GM19023 (cell line): ENCODE data around the gene CHI3L1.

Experiments
- ATAC-seq: cut with Tn5 transposase; IDR thresholded peaks from one replicate; pipeline ENCODE4 v1.9.1; 2021; ENCODE audit warnings: mild to moderate bottlenecking, moderate library complexity; ENCODE audit not compliant: unreplicated experiment

Gene CHI3L1

DNA sequence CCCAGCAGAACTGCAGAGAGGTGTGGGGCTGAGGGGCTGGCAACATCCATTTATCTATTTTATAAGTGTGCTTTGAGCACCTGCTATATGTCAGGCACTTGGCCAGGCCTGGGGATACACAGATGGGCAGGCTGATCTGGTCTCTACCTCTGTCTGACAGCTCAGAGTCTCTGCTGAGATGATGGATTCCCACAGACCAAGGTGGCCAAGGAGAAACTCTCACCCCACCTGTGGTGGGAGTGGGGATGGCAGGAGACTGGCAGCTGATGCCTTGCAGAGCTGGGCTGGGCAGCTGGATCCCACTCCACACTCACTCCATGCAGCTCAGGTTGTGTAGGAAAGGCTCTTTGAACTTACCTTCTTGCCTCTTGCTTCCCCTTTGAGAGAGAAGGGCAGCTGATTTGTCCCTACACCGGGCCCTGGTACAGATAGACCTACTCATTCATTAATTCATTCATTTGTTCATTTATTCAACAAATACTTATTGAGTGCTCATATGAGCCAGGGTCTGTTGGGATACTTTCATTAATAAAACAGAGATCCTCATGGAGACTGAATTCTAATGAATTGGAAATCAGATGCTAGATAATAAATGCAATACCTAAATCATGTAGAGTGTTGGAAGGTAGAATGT lies 50.0 kb downstream of the CHI3L1 start:
- ATAC-seq: no peak

DNA sequence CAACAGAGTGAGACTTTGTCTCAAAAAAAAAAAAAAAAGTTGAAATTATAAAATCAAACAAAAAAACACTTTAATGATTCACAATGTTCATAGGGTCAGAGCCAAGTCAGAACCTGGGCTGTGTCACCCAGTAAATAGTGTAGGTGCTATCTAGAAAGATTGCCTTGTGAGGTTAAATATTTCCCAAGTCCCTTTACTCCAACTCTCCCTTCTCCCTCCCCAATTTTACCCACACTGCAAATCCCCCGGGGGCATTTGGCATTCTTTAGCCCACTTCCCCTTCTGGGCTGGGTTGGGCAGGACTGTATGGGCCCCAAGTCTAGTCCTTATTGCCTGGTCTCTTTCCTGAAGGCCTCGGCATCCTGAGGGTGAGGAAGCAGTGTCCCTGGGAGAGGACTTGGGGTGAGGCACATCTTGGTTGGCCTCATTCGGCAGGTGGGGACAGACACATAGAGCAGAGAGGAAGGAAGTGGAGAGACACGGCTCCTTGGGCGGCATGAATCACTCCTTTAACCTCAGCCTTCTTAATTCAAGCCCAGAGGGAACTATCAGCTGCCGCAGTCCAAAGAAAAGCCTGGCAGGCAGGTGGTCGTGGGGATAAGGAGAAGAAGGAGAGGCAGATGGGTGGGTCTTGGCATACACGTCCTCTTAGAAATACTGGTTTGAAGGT lies 50.7 kb downstream of the CHI3L1 start:
- ATAC-seq: no peak

DNA sequence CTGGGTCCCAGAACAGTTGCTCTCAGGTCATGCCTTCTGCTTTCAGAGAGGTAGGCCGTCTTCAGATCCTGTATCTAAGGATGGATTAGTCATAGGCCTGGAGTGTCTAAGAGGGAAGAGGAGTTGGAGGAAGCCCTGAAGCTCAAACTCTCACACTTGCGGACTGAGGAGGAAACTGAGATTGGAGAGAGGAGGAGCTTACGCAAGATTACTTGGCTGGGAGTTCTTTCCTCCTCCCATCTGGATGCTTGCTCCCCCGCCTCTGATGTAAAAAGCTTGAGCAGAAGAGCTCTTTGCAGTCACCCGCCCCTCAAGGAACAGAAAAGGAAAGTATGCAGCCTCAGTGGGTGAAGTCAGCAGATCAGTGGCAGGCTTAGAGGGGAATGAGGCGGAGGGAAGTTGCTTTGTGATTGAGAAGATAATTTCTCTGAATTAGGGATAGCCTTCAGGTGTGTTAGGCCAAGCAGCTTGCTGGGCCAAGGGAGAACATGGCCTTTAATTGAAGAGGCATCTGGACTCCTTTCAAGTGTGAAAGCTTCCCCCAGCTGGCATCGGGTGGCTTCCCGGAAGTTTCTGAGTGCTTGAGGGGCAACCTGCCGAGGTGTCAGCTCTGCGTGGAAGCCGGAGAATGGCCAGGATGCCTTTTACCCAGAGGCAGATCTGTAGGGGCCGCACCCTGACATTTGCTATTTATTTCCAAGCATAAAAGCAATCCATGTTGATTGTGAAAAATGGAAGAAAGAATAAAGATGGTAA lies 52.4 kb downstream of the CHI3L1 start:
- ATAC-seq: no peak

DNA sequence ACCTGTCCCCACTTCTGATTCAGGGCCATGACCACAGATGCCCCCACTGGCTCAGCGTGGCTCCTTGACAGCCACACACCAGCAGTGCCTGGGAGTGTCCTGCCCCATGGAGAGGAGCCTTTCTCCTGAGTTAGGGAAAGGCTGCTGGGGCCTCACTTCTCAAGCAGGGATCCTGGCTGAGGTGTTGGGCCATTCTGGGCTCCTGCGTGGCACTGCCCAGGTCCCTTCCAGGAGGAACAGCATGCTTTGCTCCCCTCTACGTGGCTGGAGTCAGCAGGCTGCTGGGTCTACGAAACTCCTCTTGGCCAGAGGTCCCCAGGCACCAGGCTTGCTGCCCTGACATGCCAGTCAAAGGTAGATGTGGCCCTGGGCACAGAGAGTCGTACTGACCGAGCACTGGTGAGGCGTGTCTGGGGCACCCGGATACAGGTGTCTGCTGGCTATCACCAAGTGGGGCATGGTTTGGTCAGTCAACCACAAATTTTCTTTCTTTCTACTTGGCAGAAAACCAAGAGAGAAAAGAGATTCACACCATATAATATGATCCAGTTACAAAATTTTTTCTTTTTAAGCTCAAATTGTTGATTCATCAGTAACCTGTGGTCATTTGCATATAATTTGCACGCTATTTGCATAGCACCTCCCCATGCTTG lies 54.8 kb downstream of the CHI3L1 start:
- no peak for ATAC-seq

- ATAC-seq: no peak
These were observed 56.0 kb downstream of the CHI3L1 start for GRCh38 chr1:203130358-203130985.

- no peak for ATAC-seq
These were observed 56.8 kb downstream of the CHI3L1 start for GRCh38 chr1:203129501-203130231.
